HepG2 (cell line): ENCODE measurements around the gene PACS1. TPM values are rescaled to one million over a fixed set of nuclear protein-coding genes. Genes with fewer than 3 reads are reported as not detected.

Experiments used
- ATAC-seq: fragments of 200-7000 bp; cut with Tn5 transposase; 3 replicates; pipeline ENCODE4 v1.9.1; 2020; ENCODE audit warnings: mild to moderate bottlenecking, moderate library complexity
- BruUV-seq: library from RNA; stranded (reverse); fragments of 400-500 nt; replicated peaks from 2 replicates; lab custom pipeline; 2021; lab: Mats Ljungman, UMichigan
- CTCF ChIA-PET: fragments of 300-600 bp; formaldehyde crosslinking; extraction: SDS; loops from one replicate; lab custom pipeline; 2021; ENCODE audit warnings: low total read pairs, inconsistent platforms, low intra/inter-chr PET ratio; lab: Yijun Ruan, JAX
- POLR2A ChIA-PET: fragments of 350-600 bp; sonication (Branson Sonifier 250); formaldehyde crosslinking; loops from one replicate; lab custom pipeline; 2020; ENCODE audit warnings: antibody characterized with exemption, inconsistent platforms; lab: Yijun Ruan, JAX
- DNase-seq: peaks from one replicate; pipeline ENCODE4 v3.0.0-alpha.2; 2015; ENCODE audit warnings: low spot score
- FAIRE-seq: peaks from 3 replicates; lab custom pipeline; 2011; peaks lifted over from hg19 to GRCh38; lab: Jason Lieb, UNC
- H2AFZ ChIP-seq: one replicate; pipeline ENCODE4 v1.6.1; 2011; ENCODE audit warnings: low read length, inconsistent platforms
- H3K27ac ChIP-seq: fragments of 300-600 bp; 3 replicates; pipeline ENCODE4 v1.8.0; 2011; ENCODE audit warnings: mixed run types, mild to moderate bottlenecking, mixed read lengths, low read length, inconsistent platforms; ENCODE audit not compliant: insufficient read depth; ENCODE audit errors: extremely low read length
- H3K27me3 ChIP-seq, 2 experiments: fragments of 200-600 bp in 1 of 2; 2 replicates in 1 of 2; 3 replicates in 1 of 2; pipeline versions ENCODE4 v1.6.0 to v1.8.0; 2011; ENCODE audit warnings: low read length in 2 of 2, mild to moderate bottlenecking in 2 of 2, moderate library complexity in 2 of 2, inconsistent platforms in 1 of 2; ENCODE audit not compliant: insufficient read depth in 2 of 2, control insufficient read depth in 1 of 2
- H3K36me3 ChIP-seq, 2 experiments: fragments of 200-600 bp in 1 of 2; replicated peaks in 1 of 2; 2 replicates in 1 of 2; 3 replicates in 1 of 2; pipeline versions ENCODE4 v1.5.1 to v1.8.0; 2011; ENCODE audit warnings: low read length in 2 of 2, inconsistent platforms in 1 of 2; ENCODE audit not compliant: insufficient read depth in 2 of 2, control insufficient read depth in 1 of 2
- H3K4me1 ChIP-seq: 2 replicates; pipeline ENCODE4 v1.5.1; 2012; ENCODE audit warnings: low read length, inconsistent platforms; ENCODE audit not compliant: insufficient read depth
- H3K4me2 ChIP-seq: 2 replicates; pipeline ENCODE4 v1.6.0; 2011; ENCODE audit warnings: low read depth, low read length, inconsistent platforms
- H3K4me3 ChIP-seq, 3 experiments: fragments of 200-600 bp in 1 of 3; sonication (generic), shearing (Covaris generic) in 1 of 3; replicated peaks in 1 of 3; 2 replicates each; pipeline ENCODE4 v1.5.1; 2011 to 2016; ENCODE audit warnings: low read length in 3 of 3, inconsistent platforms in 2 of 3, low read depth in 2 of 3, mild to moderate bottlenecking in 2 of 3, control low read depth in 1 of 3, mixed read lengths in 1 of 3; ENCODE audit not compliant: insufficient read depth in 1 of 3
- H3K79me2 ChIP-seq: one replicate; pipeline ENCODE4 v1.6.1; 2011; ENCODE audit warnings: low read length, inconsistent platforms; ENCODE audit not compliant: insufficient read depth
- H3K9ac ChIP-seq: 2 replicates; pipeline ENCODE4 v1.6.0; 2011; ENCODE audit warnings: mild to moderate bottlenecking, low read depth, low read length, inconsistent platforms; ENCODE audit not compliant: insufficient read depth
- H3K9me3 ChIP-seq: 2 replicates; pipeline ENCODE4 v1.5.1; 2012; ENCODE audit warnings: mild to moderate bottlenecking, low read length
- H4K20me1 ChIP-seq: 2 replicates; pipeline ENCODE4 v1.6.0; 2011; ENCODE audit warnings: inconsistent platforms, mild to moderate bottlenecking, low read length, moderate library complexity; ENCODE audit not compliant: insufficient read depth
- KDM5B ChIP-seq: sonication (generic); formaldehyde crosslinking; IDR thresholded peaks from 2 replicates; pipeline ENCODE4 v1.4.0; 2020; ENCODE audit warnings: missing genetic modification reagents, mild to moderate bottlenecking, borderline replicate concordance
- KLF15 ChIP-seq: sonication (generic); formaldehyde crosslinking; IDR thresholded peaks from 2 replicates; pipeline ENCODE4 v1.8.1; 2023; ENCODE audit warnings: borderline replicate concordance, mild to moderate bottlenecking, inconsistent platforms, missing genetic modification reagents, mixed read lengths
- MTF2 ChIP-seq: sonication (generic); formaldehyde crosslinking; IDR thresholded peaks from 2 replicates; pipeline ENCODE4 v1.5.0; 2020; ENCODE audit warnings: missing genetic modification reagents, borderline replicate concordance
- ZNF136 ChIP-seq: sonication (generic); formaldehyde crosslinking; IDR thresholded peaks from 2 replicates; pipeline ENCODE4 v1.8.1; 2022; ENCODE audit warnings: low read depth, mild to moderate bottlenecking, moderate library complexity, missing genetic modification reagents
- ZNF3 ChIP-seq: IDR thresholded peaks from 2 replicates; pipeline ENCODE4 v1.7.0; 2017; ENCODE audit warnings: inconsistent platforms
- ZNF629 ChIP-seq: sonication (generic); formaldehyde crosslinking; conservative IDR thresholded peaks from 2 replicates; pipeline ENCODE4 v1.5.0; 2020; ENCODE audit warnings: missing genetic modification reagents
- ZNF768 ChIP-seq: sonication (generic); formaldehyde crosslinking; IDR thresholded peaks from 2 replicates; pipeline ENCODE4 v1.4.0; 2020; ENCODE audit warnings: missing genetic modification reagents
- WGBS: methylation state at CpG from one replicate; pipeline ENCODE4 v1.1.6; 2017; ENCODE audit warnings: low lambda C conversion rate; 5-methylcytosine and 5-hydroxymethylcytosine counted together
- in situ Hi-C: cut with HindIII; loops from 2 replicates; pipeline ENCODE4 v1.10.0; 2017; ENCODE audit warnings: low pct_unique_long_range_greater_than_20kb; ENCODE audit not compliant: extremely low pct_ligation_motif_present
- intact Hi-C: fragments of 100-400 bp; cut with micrococcal nuclease; formaldehyde crosslinking; loops from one replicate; pipeline ENCODE4 v1.10.0; 2022; ENCODE audit not compliant: unreplicated experiment
- polyA plus RNA-seq, 8 experiments: library from polyadenylated mRNA; depleted of rRNA in 3 of 8; stranded (reverse) in 7 of 8; unstranded in 1 of 8; fragments of >200 nt; fragmentation: Illumina TruSeq in 4 of 8; extraction: Trizol in 4 of 8; gene quantifications; 2 replicates each; pipeline versions ENCODE4 v1.2.1 to v1.2.3, GENCODE V29; 2011 to 2016; ENCODE audit warnings: low read depth in 4 of 8, missing spikeins in 1 of 8, mixed read lengths in 1 of 8; ENCODE audit not compliant: insufficient read depth in 1 of 8
- total RNA-seq, 5 experiments: library from RNA; depleted of rRNA; stranded (reverse); fragments of >200 nt; fragmentation: Illumina TruSeq; extraction: Trizol; gene quantifications; 2 replicates each; pipeline ENCODE4 v1.2.3, GENCODE V29; 2016; ENCODE audit warnings: low read depth in 1 of 5

PACS1 gene
- total and polyA plus RNA-seq, 2 of the 13 experiments (the other 11 are each of a cell fraction or from before 2014, with no cell fraction given) = 7.6 to 8.6 TPM

GRCh38 chr11:66293352-66293751 is 223.3 kb downstream of the PACS1 start:
- Histone ChIP-seq H3K4me1 (peaks cover 36% of the 10 kb centered on the region), H3K4me3 (no peak overlapping the region), H3K36me3 (no peaks in the 10 kb centered on the region), H2AFZ (no peak overlapping the region), H3K27me3 (peaks cover 3 to 40% of the 10 kb centered on the region in 2 experiments; a peak in 4 of 5 replicates), H3K27ac (no peak overlapping the region), H4K20me1 (no peaks in the 10 kb centered on the region), H3K9me3 (no peaks in the 10 kb centered on the region), H3K9ac (no peak overlapping the region), H3K4me2 (no peak overlapping the region), H3K79me2 (peaks cover 3% of the 10 kb centered on the region)
- no TSS peak for BruUV-seq
- ChIA-PET POLR2A (no interaction called here), CTCF (no interaction called here)
- DNase-seq (no peak), FAIRE-seq (no peak), ATAC-seq (no peak)
- 17% methylated on average over 4 of the region's 4 CpGs for WGBS
- intact Hi-C loops = no loop called here
- no peak for TF ChIP-seq ZNF136 (CRISPR knock-in tag)
- TF ChIP-seq KLF15 = no peak
- TF ChIP-seq ZNF3 = no peak
- no peak for TF ChIP-seq KDM5B
- in situ Hi-C loops = loop anchor here (5.0 kb wide), 1 partner anchor 34 kb away; no protein-coding TSS in a partner anchor

- no peaks in the 10 kb centered on the region for H3K79me2 ChIP-seq
- intact Hi-C loops = no loop called here
- no peaks in the 10 kb centered on the region for H3K9me3 ChIP-seq
- H3K27me3 ChIP-seq = peaks cover 3 to 40% of the 10 kb centered on the region in 2 experiments; a peak in 4 of 5 replicates
- no peaks in the 10 kb centered on the region for H4K20me1 ChIP-seq
- TF ChIP-seq MTF2 (CRISPR knock-in tag) (no peak), ZNF768 (CRISPR knock-in tag) (peak; percentile 89), ZNF629 (CRISPR knock-in tag) (0 out of 2 replicates have a peak, but pooled peaks have one; percentile 43)
- in situ Hi-C loops = loop anchor here (5.0 kb wide), 1 partner anchor 33 kb away; no protein-coding TSS in a partner anchor
- H3K36me3 ChIP-seq = no peaks in the 10 kb centered on the region
- H3K4me3 ChIP-seq = no peak overlapping the region
- H3K9ac ChIP-seq = no peak overlapping the region
- ATAC-seq = no peak
- no peak for DNase-seq
- H3K4me2 ChIP-seq = no peak overlapping the region
- no peak for FAIRE-seq
- 52% methylated on average over 13 of the region's 30 CpGs for WGBS
- ChIA-PET POLR2A (no interaction called here), CTCF (no interaction called here)
- H3K4me1 ChIP-seq = peaks cover 36% of the 10 kb centered on the region
- H2AFZ ChIP-seq = no peak overlapping the region
- BruUV-seq = no TSS peak
- H3K27ac ChIP-seq = no peak overlapping the region
These were observed 223.9 kb downstream of the PACS1 start for GRCh38 chr11:66293777-66294625.

Other genes with a start within 250 kb of the PACS1 start
- gene SNX32, start 236.3 kb upstream of the PACS1 start, total RNA-seq (2016; rRNA removed; fragmentation: Illumina TruSeq; extraction: Trizol) = 0.09 TPM in 1 of 2 replicates, not detected in the other
- 0.29 and 0.34 TPM in 2 replicates for gene SNX32, start 236.3 kb upstream of the PACS1 start, polyA plus RNA-seq (2011; rRNA removed)
- 383 and 458 TPM in 2 replicates for gene CFL1, start 212.1 kb upstream of the PACS1 start, total RNA-seq (2016; rRNA removed; fragmentation: Illumina TruSeq; extraction: Trizol)
- gene CFL1, start 212.1 kb upstream of the PACS1 start, polyA plus RNA-seq (2011; rRNA removed) = 347 and 379 TPM in 2 replicates
- 13.2 and 25.6 TPM in 2 replicates for gene MUS81, start 209.8 kb upstream of the PACS1 start, total RNA-seq (2016; rRNA removed; fragmentation: Illumina TruSeq; extraction: Trizol)
- 30.2 and 43.6 TPM in 2 replicates for gene MUS81, start 209.8 kb upstream of the PACS1 start, polyA plus RNA-seq (2011; rRNA removed)
- 3.7 and 7.4 TPM in 2 replicates for gene EFEMP2, start 197.5 kb upstream of the PACS1 start, total RNA-seq (2016; rRNA removed; fragmentation: Illumina TruSeq; extraction: Trizol)
- 29.7 and 34.3 TPM in 2 replicates for gene EFEMP2, start 197.5 kb upstream of the PACS1 start, polyA plus RNA-seq (2011; rRNA removed)
- gene CTSW, start 190.4 kb upstream of the PACS1 start, total RNA-seq (2016; rRNA removed; fragmentation: Illumina TruSeq; extraction: Trizol) = not detected in 2 replicates
- gene CTSW, start 190.4 kb upstream of the PACS1 start, polyA plus RNA-seq (2011; rRNA removed) = 0.09 TPM in 1 of 2 replicates, not detected in the other
- 62.1 and 66.0 TPM in 2 replicates for gene FIBP, start 181.8 kb upstream of the PACS1 start, total RNA-seq (2016; rRNA removed; fragmentation: Illumina TruSeq; extraction: Trizol)
- gene FIBP, start 181.8 kb upstream of the PACS1 start, polyA plus RNA-seq (2011; rRNA removed) = 42.9 and 55.3 TPM in 2 replicates
- gene CCDC85B, start 179.6 kb upstream of the PACS1 start, total RNA-seq (2016; rRNA removed; fragmentation: Illumina TruSeq; extraction: Trizol) = 15.7 and 19.5 TPM in 2 replicates
- gene CCDC85B, start 179.6 kb upstream of the PACS1 start, polyA plus RNA-seq (2011; rRNA removed) = 8.2 and 11.4 TPM in 2 replicates
- gene FOSL1, start 169.9 kb upstream of the PACS1 start, total RNA-seq (2016; rRNA removed; fragmentation: Illumina TruSeq; extraction: Trizol) = 3.1 and 4.0 TPM in 2 replicates
- 2.8 and 4.1 TPM in 2 replicates for gene FOSL1, start 169.9 kb upstream of the PACS1 start, polyA plus RNA-seq (2011; rRNA removed)
- 8.4 and 10.0 TPM in 2 replicates for gene C11orf68, start 151.2 kb upstream of the PACS1 start, total RNA-seq (2016; rRNA removed; fragmentation: Illumina TruSeq; extraction: Trizol)
- gene C11orf68, start 151.2 kb upstream of the PACS1 start, polyA plus RNA-seq (2011; rRNA removed) = 28.3 and 37.2 TPM in 2 replicates
- gene DRAP1, start 150.8 kb upstream of the PACS1 start, total RNA-seq (2016; rRNA removed; fragmentation: Illumina TruSeq; extraction: Trizol) = 31.5 and 52.3 TPM in 2 replicates
- gene DRAP1, start 150.8 kb upstream of the PACS1 start, polyA plus RNA-seq (2011; rRNA removed) = 44.6 and 46.8 TPM in 2 replicates
- gene TSGA10IP, start 124.8 kb upstream of the PACS1 start, total RNA-seq (2016; rRNA removed; fragmentation: Illumina TruSeq; extraction: Trizol) = not detected in 2 replicates
- 0.07 TPM in 1 of 2 replicates, not detected in the other for gene TSGA10IP, start 124.8 kb upstream of the PACS1 start, polyA plus RNA-seq (2011; rRNA removed)
- gene SART1, start 108.5 kb upstream of the PACS1 start, total RNA-seq (2016; rRNA removed; fragmentation: Illumina TruSeq; extraction: Trizol) = 18.1 and 22.5 TPM in 2 replicates
- 11.3 and 13.1 TPM in 2 replicates for gene SART1, start 108.5 kb upstream of the PACS1 start, polyA plus RNA-seq (2011; rRNA removed)
- gene EIF1AD, start 68.1 kb upstream of the PACS1 start, total RNA-seq (2016; rRNA removed; fragmentation: Illumina TruSeq; extraction: Trizol) = 30.8 and 45.9 TPM in 2 replicates
- 18.2 and 24.0 TPM in 2 replicates for gene EIF1AD, start 68.1 kb upstream of the PACS1 start, polyA plus RNA-seq (2011; rRNA removed)
- 40.5 and 45.9 TPM in 2 replicates for gene BANF1, start 67.8 kb upstream of the PACS1 start, total RNA-seq (2016; rRNA removed; fragmentation: Illumina TruSeq; extraction: Trizol)
- gene BANF1, start 67.8 kb upstream of the PACS1 start, polyA plus RNA-seq (2011; rRNA removed) = 75.9 and 86.5 TPM in 2 replicates
- gene CST6, start 58.3 kb upstream of the PACS1 start, total RNA-seq (2016; rRNA removed; fragmentation: Illumina TruSeq; extraction: Trizol) = not detected in 2 replicates
- not detected in 2 replicates for gene CST6, start 58.3 kb upstream of the PACS1 start, polyA plus RNA-seq (2011; rRNA removed)
- gene CATSPER1, start 43.8 kb upstream of the PACS1 start, total RNA-seq (2016; rRNA removed; fragmentation: Illumina TruSeq; extraction: Trizol) = not detected in 2 replicates
- 0.04 and 0.17 TPM in 2 replicates for gene CATSPER1, start 43.8 kb upstream of the PACS1 start, polyA plus RNA-seq (2011; rRNA removed)
- not detected in 2 replicates for gene GAL3ST3, start 21.1 kb upstream of the PACS1 start, total RNA-seq (2016; rRNA removed; fragmentation: Illumina TruSeq; extraction: Trizol)
- gene GAL3ST3, start 21.1 kb upstream of the PACS1 start, polyA plus RNA-seq (2011; rRNA removed) = not detected in 2 replicates
- 153 and 162 TPM in 2 replicates for gene SF3B2, start 17.9 kb upstream of the PACS1 start, total RNA-seq (2016; rRNA removed; fragmentation: Illumina TruSeq; extraction: Trizol)
- 70.0 and 70.4 TPM in 2 replicates for gene SF3B2, start 17.9 kb upstream of the PACS1 start, polyA plus RNA-seq (2011; rRNA removed)
- gene KLC2, start 187.4 kb downstream of the PACS1 start, total RNA-seq (2016; rRNA removed; fragmentation: Illumina TruSeq; extraction: Trizol) = 5.8 and 8.9 TPM in 2 replicates
- 9.2 and 13.5 TPM in 2 replicates for gene KLC2, start 187.4 kb downstream of the PACS1 start, polyA plus RNA-seq (2011; rRNA removed)
- gene RAB1B, start 198.4 kb downstream of the PACS1 start, total RNA-seq (2016; rRNA removed; fragmentation: Illumina TruSeq; extraction: Trizol) = 73.7 and 77.9 TPM in 2 replicates
- 87.9 and 97.8 TPM in 2 replicates for gene RAB1B, start 198.4 kb downstream of the PACS1 start, polyA plus RNA-seq (2011; rRNA removed)
- gene CNIH2, start 207.9 kb downstream of the PACS1 start, total RNA-seq (2016; rRNA removed; fragmentation: Illumina TruSeq; extraction: Trizol) = 0.18 and 0.60 TPM in 2 replicates
- gene CNIH2, start 207.9 kb downstream of the PACS1 start, polyA plus RNA-seq (2011; rRNA removed) = 0.25 and 0.69 TPM in 2 replicates
- gene YIF1A, start 218.9 kb downstream of the PACS1 start, total RNA-seq (2016; rRNA removed; fragmentation: Illumina TruSeq; extraction: Trizol) = 78.9 and 145 TPM in 2 replicates
- gene YIF1A, start 218.9 kb downstream of the PACS1 start, polyA plus RNA-seq (2011; rRNA removed) = 133 and 166 TPM in 2 replicates
- gene TMEM151A, start 221.6 kb downstream of the PACS1 start, total RNA-seq (2016; rRNA removed; fragmentation: Illumina TruSeq; extraction: Trizol) = 0.10 and 0.18 TPM in 2 replicates
- gene TMEM151A, start 221.6 kb downstream of the PACS1 start, polyA plus RNA-seq (2011; rRNA removed) = 0.33 and 0.48 TPM in 2 replicates
- 0.20 and 0.35 TPM in 2 replicates for gene CD248, start 246.8 kb downstream of the PACS1 start, total RNA-seq (2016; rRNA removed; fragmentation: Illumina TruSeq; extraction: Trizol)
- gene CD248, start 246.8 kb downstream of the PACS1 start, polyA plus RNA-seq (2011; rRNA removed) = 0.20 and 0.25 TPM in 2 replicates